AG08396 (cell line): Measurements from ENCODE around the gene ARHGAP10.

Source experiments
- DNase-seq: peaks from one replicate; pipeline ENCODE4 v3.0.0; 2012; ENCODE audit warnings: low spot score, mixed read lengths

Gene ARHGAP10

GRCh38 chr4:148092316-148093014 lies 360.6 kb downstream of the ARHGAP10 start:
- DNase-seq = no peak

- no peak for DNase-seq
Measured at GRCh38 chr4:148093065-148093464, 361.2 kb downstream of the ARHGAP10 start.

- no peak for DNase-seq
Measured at GRCh38 chr4:148094149-148094548, 362.3 kb downstream of the ARHGAP10 start.

- DNase-seq = no peak
Measured at GRCh38 chr4:148095346-148095923, 363.5 kb downstream of the ARHGAP10 start.

GRCh38 chr4:148097801-148098200 lies 365.9 kb downstream of the ARHGAP10 start:
- DNase-seq = no peak

GRCh38 chr4:148101235-148101634 lies 369.3 kb downstream of the ARHGAP10 start:
- no peak for DNase-seq

- no peak for DNase-seq
Measured at GRCh38 chr4:148101790-148102189, 369.9 kb downstream of the ARHGAP10 start.

- DNase-seq = no peak
Measured at GRCh38 chr4:148103597-148104355, 371.9 kb downstream of the ARHGAP10 start.

GRCh38 chr4:148108766-148109165 lies 376.9 kb downstream of the ARHGAP10 start:
- no peak for DNase-seq

GRCh38 chr4:148109216-148109615 lies 377.3 kb downstream of the ARHGAP10 start:
- no peak for DNase-seq

- DNase-seq = no peak
Measured at GRCh38 chr4:148110169-148110568, 378.3 kb downstream of the ARHGAP10 start.

GRCh38 chr4:148112231-148112982 lies 380.5 kb downstream of the ARHGAP10 start:
- no peak for DNase-seq

GRCh38 chr4:148114436-148114835 lies 382.5 kb downstream of the ARHGAP10 start:
- no peak for DNase-seq

GRCh38 chr4:148116264-148116663 lies 384.4 kb downstream of the ARHGAP10 start:
- no peak for DNase-seq

GRCh38 chr4:148116969-148117368 lies 385.1 kb downstream of the ARHGAP10 start:
- no peak for DNase-seq

GRCh38 chr4:148118179-148118578 lies 386.3 kb downstream of the ARHGAP10 start:
- DNase-seq = no peak

GRCh38 chr4:148118633-148119032 lies 386.7 kb downstream of the ARHGAP10 start:
- no peak for DNase-seq

GRCh38 chr4:148120216-148120615 lies 388.3 kb downstream of the ARHGAP10 start:
- DNase-seq = no peak
